Naive thymus-derived CD8-positive, alpha-beta T cell (primary cell): ENCODE results near the gene PDZD2. TPM values are rescaled to one million over a fixed set of nuclear protein-coding genes. Genes with fewer than 3 reads are reported as not detected.

Experiments
- ATAC-seq, 2 donors: fragments of 150-1000 bp; cut with Tn5 transposase in 1 of 2; sonication (Bioruptor Pico), chemical (Tn5 transposase) in 1 of 2; 1 replicate in 1 of 2; 2 replicates in 1 of 2; pipeline ENCODE4 v1.10.0; 2021; ENCODE audit warnings: mild to moderate bottlenecking in 2 of 2, moderate library complexity in 2 of 2
- POLR2A ChIA-PET: fragments of 350-600 bp; sonication (Branson Sonifier 250); formaldehyde crosslinking; loops from one replicate; lab custom pipeline; 2021; ENCODE audit warnings: antibody characterized with exemption; lab: Charles Lee
- DNase-seq, 10 donors: peaks; one replicate each; pipeline versions ENCODE4 v3.0.0 to v3.0.0-alpha.2; 2020 to 2022
- H3K27ac Mint-ChIP-seq, 10 donors: one replicate each; pipeline ENCODE4 v1.8.0; 2020 to 2022; ENCODE audit warnings: mild to moderate bottlenecking in 10 of 10, mixed read lengths in 10 of 10, moderate library complexity in 4 of 10, inconsistent platforms in 1 of 10
- H3K27me3 Mint-ChIP-seq, 5 donors: one replicate each; pipeline ENCODE4 v1.8.0; 2021 to 2022; ENCODE audit warnings: mixed read lengths in 5 of 5
- H3K36me3 Mint-ChIP-seq, 3 donors: one replicate each; pipeline ENCODE4 v1.8.0; 2020 to 2022; ENCODE audit warnings: mixed read lengths in 3 of 3, mild to moderate bottlenecking in 2 of 3, inconsistent platforms in 1 of 3
- H3K4me1 Mint-ChIP-seq, 4 donors: one replicate each; pipeline ENCODE4 v1.8.0; 2021 to 2022; ENCODE audit warnings: mixed read lengths in 4 of 4
- H3K4me3 Mint-ChIP-seq, 10 donors: one replicate each; pipeline ENCODE4 v1.8.0; 2020 to 2022; ENCODE audit warnings: mild to moderate bottlenecking in 10 of 10, mixed read lengths in 10 of 10, moderate library complexity in 6 of 10, inconsistent platforms in 1 of 10
- H3K9me3 Mint-ChIP-seq, 9 donors: one replicate each; pipeline ENCODE4 v1.8.0; 2020 to 2022; ENCODE audit warnings: mixed read lengths in 9 of 9, mild to moderate bottlenecking in 3 of 9, inconsistent platforms in 1 of 9, moderate library complexity in 1 of 9
- polyA plus RNA-seq, 3 donors: library from polyadenylated mRNA; unstranded; fragments of 300-500 nt; fragmentation: Illumina TruSeq; gene quantifications; one replicate each; pipeline ENCODE4 v1.2.3, GENCODE V29; 2021
- total RNA-seq, 8 experiments: library from RNA in 2 of 8; stranded (reverse) in 2 of 8; gene quantifications; one replicate each; pipeline ENCODE4 v1.2.3 and lab custom pipeline; 2021 to 2026

The PDZD2 gene
- total and polyA plus RNA-seq, 5 experiments from 2014 or later = 0.73 to 1.7 (median 1.3) TPM; not detected in 1

GRCh38 chr5:31832966-31833365, 194.0 kb downstream of the PDZD2 start:
- Mint-ChIP-seq H3K4me3 (no peak overlapping the region), H3K36me3 (peaks cover 0 to 9% (median 7%) of the 10 kb centered on the region in 3 donors), H3K27ac (no peak overlapping the region), H3K4me1 (peaks cover 0 to 1% (median 0%) of the 10 kb centered on the region in 4 donors), H3K27me3 (peaks cover 0 to 3% (median 0%) of the 10 kb centered on the region in 5 donors), H3K9me3 (peaks cover 0 to 17% (median 9%) of the 10 kb centered on the region in 9 donors)
- POLR2A ChIA-PET = interaction anchor here (0.6 kb wide), 1 partner anchor 201 kb away, joined by 6 read pairs; no protein-coding TSS in a partner anchor
- ATAC-seq (no peak), DNase-seq (no peak)

DNA sequence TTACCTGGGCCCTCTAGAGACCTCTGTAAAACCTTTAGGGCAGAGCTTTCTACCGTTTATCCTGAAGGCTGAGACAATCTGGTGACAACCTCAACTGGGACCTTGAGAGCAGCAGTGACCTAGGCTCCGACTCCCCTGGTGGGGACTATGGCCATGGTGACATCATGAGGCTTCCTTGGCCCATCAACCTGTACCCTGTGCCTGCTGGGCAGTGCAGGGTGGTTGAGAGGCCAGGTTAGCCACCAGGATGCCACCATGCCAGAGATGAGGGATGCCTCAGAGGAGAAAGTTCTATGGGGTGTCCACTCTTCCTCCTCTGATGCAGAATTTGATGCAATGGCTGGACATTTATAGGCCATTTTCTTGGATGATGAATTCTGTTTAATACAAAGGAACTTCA, 194.8 kb downstream of the PDZD2 start:
- H3K4me1 Mint-ChIP-seq = peaks cover 0 to 1% (median 0%) of the 10 kb centered on the region in 4 donors
- peaks cover 0 to 3% (median 0%) of the 10 kb centered on the region in 5 donors for H3K27me3 Mint-ChIP-seq
- no peak overlapping the region for H3K4me3 Mint-ChIP-seq
- peaks cover 0 to 6% (median 2%) of the 10 kb centered on the region in 3 donors for H3K36me3 Mint-ChIP-seq
- POLR2A ChIA-PET = interaction anchor here (0.6 kb wide), 1 partner anchor 201 kb away, joined by 6 read pairs; no protein-coding TSS in a partner anchor
- H3K27ac Mint-ChIP-seq = no peak overlapping the region
- ATAC-seq (no peak), DNase-seq (no peak)
- H3K9me3 Mint-ChIP-seq = peaks cover 0 to 9% (median 4%) of the 10 kb centered on the region in 9 donors

DNA sequence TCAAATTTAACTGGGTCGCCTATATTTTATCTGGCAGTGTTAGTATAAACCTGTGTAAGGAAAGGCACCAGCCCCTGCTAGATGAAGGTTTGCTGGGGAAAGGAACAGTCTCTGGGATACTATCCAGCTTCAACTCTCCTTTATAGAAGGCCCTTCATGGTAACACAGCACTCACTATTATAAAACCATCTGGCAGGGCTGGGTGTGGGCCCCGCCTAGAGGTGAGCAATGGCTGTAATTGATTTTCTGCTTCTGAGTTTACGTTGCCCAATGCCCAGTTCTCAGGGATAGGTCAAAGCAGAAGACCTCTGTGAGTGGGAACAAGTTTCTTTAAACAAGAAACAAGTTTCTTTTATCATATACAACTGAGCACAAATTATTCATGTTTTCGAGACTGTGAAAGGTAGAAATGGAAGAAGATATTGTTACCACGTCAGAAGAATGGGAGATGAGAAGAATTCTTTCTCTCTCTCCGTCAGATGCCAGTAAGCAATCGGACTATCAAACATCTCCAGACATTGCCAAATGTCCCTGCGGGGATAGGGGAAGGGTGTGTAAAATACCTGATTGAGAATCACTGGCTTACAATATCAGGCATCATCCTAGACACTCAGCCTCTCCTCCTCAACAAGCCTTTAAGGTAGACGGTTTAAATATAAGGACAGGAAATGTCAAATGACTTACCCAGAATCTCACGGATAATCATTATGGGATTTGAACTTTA, 205.9 kb downstream of the PDZD2 start:
- H3K9me3 Mint-ChIP-seq = no peaks in the 10 kb centered on the region
- no peaks in the 10 kb centered on the region for H3K36me3 Mint-ChIP-seq
- H3K4me3 Mint-ChIP-seq = no peak overlapping the region
- POLR2A ChIA-PET = no interaction called here
- H3K4me1 Mint-ChIP-seq = peaks cover 0 to 2% (median 1%) of the 10 kb centered on the region in 4 donors
- H3K27me3 Mint-ChIP-seq = no peaks in the 10 kb centered on the region
- no peak for DNase-seq
- no peak for ATAC-seq
- no peak overlapping the region for H3K27ac Mint-ChIP-seq

- no peaks in the 10 kb centered on the region for H3K27me3 Mint-ChIP-seq
- peaks cover 0 to 2% (median 1%) of the 10 kb centered on the region in 4 donors for H3K4me1 Mint-ChIP-seq
- H3K9me3 Mint-ChIP-seq = no peaks in the 10 kb centered on the region
- no peaks in the 10 kb centered on the region for H3K36me3 Mint-ChIP-seq
- POLR2A ChIA-PET = interaction anchor here (0.6 kb wide), 1 partner anchor 367 kb away, joined by 3 read pairs; no protein-coding TSS in a partner anchor
- DNase-seq (no peak), ATAC-seq (no peak)
- H3K4me3 Mint-ChIP-seq = no peak overlapping the region
- H3K27ac Mint-ChIP-seq = no peak overlapping the region
Observed at GRCh38 chr5:31845361-31845760, 206.4 kb downstream of the PDZD2 start.

GRCh38 chr5:31846934-31847333, 208.0 kb downstream of the PDZD2 start:
- DNase-seq (no peak), ATAC-seq (no peak)
- H3K27me3 Mint-ChIP-seq = no peaks in the 10 kb centered on the region
- POLR2A ChIA-PET = no interaction called here
- no peak overlapping the region for H3K27ac Mint-ChIP-seq
- no peak overlapping the region for H3K4me3 Mint-ChIP-seq
- H3K9me3 Mint-ChIP-seq = no peaks in the 10 kb centered on the region
- H3K36me3 Mint-ChIP-seq = no peaks in the 10 kb centered on the region
- H3K4me1 Mint-ChIP-seq = peaks cover 2 to 12% (median 6%) of the 10 kb centered on the region in 4 donors

GRCh38 chr5:31847354-31847753, 208.4 kb downstream of the PDZD2 start:
- H3K27me3 Mint-ChIP-seq = no peaks in the 10 kb centered on the region

DNA sequence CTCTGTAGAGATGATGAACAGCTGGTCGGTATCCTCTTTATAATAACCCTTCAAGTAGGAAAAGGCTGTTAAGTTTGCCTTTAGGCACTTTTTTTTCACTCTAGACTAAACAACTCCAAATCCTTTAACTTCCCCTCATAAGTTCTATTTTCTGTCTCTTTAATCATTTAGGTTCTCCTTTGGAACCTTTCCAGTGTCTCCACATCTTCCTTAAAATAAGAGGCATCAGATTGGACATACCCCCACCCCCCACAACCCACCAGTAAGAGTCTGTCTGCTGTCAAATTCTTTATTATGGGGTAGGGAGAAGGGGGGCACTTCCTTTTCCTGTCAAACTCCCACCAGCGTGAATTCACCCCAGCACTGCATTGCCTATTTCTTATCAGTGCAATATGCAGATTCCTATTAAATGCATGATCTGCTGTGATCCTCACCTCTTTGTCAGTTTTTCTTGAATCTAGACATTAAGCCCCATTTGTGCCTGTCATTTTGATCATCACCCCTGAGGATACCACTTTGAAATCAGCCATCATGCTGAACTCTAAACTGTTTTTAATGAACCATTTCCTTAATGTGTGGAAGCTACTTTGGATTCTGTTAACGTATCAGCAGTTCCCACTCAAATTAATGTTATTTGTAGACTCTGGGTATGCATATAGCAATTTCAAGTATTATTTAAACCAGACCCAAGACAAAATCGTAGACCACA, 212.2 kb downstream of the PDZD2 start:
- H3K9me3 Mint-ChIP-seq = peaks cover 0 to 2% (median 0%) of the 10 kb centered on the region in 9 donors
- no peak overlapping the region for H3K4me3 Mint-ChIP-seq
- H3K4me1 Mint-ChIP-seq = peaks cover 14 to 30% (median 25%) of the 10 kb centered on the region in 4 donors
- POLR2A ChIA-PET = interaction anchor here (5.5 kb wide), 1 partner anchor 15 kb away, joined by 53 read pairs; no protein-coding TSS in a partner anchor
- peak overlapping the region in 1 of 10 donors; percentile 28 for H3K27ac Mint-ChIP-seq
- no peaks in the 10 kb centered on the region for H3K36me3 Mint-ChIP-seq
- DNase-seq = no peak
- no peak for ATAC-seq
- H3K27me3 Mint-ChIP-seq = peaks cover 0 to 21% (median 7%) of the 10 kb centered on the region in 5 donors

More at GRCh38 chr5:31847354-31847753, 208.4 kb downstream of the PDZD2 start:
- DNase-seq (no peak), ATAC-seq (no peak)
- no peaks in the 10 kb centered on the region for H3K36me3 Mint-ChIP-seq
- H3K9me3 Mint-ChIP-seq = no peaks in the 10 kb centered on the region
- POLR2A ChIA-PET = no interaction called here
- H3K27ac Mint-ChIP-seq = no peak overlapping the region
- peaks cover 2 to 12% (median 6%) of the 10 kb centered on the region in 4 donors for H3K4me1 Mint-ChIP-seq
- no peak overlapping the region for H3K4me3 Mint-ChIP-seq

- peak overlapping the region; percentile 70 to 98 (median 87) for H3K4me3 Mint-ChIP-seq
- peaks cover 0 to 4% (median 0%) of the 10 kb centered on the region in 3 donors for H3K36me3 Mint-ChIP-seq
- peaks cover 14 to 30% (median 25%) of the 10 kb centered on the region in 4 donors for H3K4me1 Mint-ChIP-seq
- DNase-seq (no peak), ATAC-seq (no peak)
- POLR2A ChIA-PET = interaction anchor here (1.0 to 5.5 kb wide), 7 partner anchors 13 to 320 kb away, joined by 3 to 53 read pairs (median 3); no protein-coding TSS in a partner anchor
- H3K27ac Mint-ChIP-seq = peak overlapping the region in 6 of 10 donors; percentile 5 to 90 (median 74)
- peaks cover 0 to 34% (median 7%) of the 10 kb centered on the region in 5 donors for H3K27me3 Mint-ChIP-seq
- H3K9me3 Mint-ChIP-seq = peaks cover 0 to 10% (median 3%) of the 10 kb centered on the region in 9 donors
Observed at GRCh38 chr5:31853398-31854135, 214.6 kb downstream of the PDZD2 start.

- H3K4me1 Mint-ChIP-seq = peaks cover 14 to 30% (median 25%) of the 10 kb centered on the region in 4 donors
- H3K27ac Mint-ChIP-seq = peak overlapping the region; percentile 28 to 95 (median 78)
- peaks cover 0 to 19% (median 11%) of the 10 kb centered on the region in 9 donors for H3K9me3 Mint-ChIP-seq
- POLR2A ChIA-PET = interaction anchor here (1.0 to 5.5 kb wide), 10 partner anchors 12 to 320 kb away, joined by 3 to 53 read pairs (median 4); partner anchors contain the start of gene GOLPH3
- peaks cover 0 to 11% (median 7%) of the 10 kb centered on the region in 3 donors for H3K36me3 Mint-ChIP-seq
- ATAC-seq (peak; percentile 53 to 61), DNase-seq (peak in 4 of 10 donors; percentile 13 to 35 (median 26))
- H3K27me3 Mint-ChIP-seq = peaks cover 0 to 34% (median 7%) of the 10 kb centered on the region in 5 donors
- peak overlapping the region; percentile 80 to 98 (median 89) for H3K4me3 Mint-ChIP-seq
Observed at GRCh38 chr5:31854181-31855133, 215.5 kb downstream of the PDZD2 start.

DNA sequence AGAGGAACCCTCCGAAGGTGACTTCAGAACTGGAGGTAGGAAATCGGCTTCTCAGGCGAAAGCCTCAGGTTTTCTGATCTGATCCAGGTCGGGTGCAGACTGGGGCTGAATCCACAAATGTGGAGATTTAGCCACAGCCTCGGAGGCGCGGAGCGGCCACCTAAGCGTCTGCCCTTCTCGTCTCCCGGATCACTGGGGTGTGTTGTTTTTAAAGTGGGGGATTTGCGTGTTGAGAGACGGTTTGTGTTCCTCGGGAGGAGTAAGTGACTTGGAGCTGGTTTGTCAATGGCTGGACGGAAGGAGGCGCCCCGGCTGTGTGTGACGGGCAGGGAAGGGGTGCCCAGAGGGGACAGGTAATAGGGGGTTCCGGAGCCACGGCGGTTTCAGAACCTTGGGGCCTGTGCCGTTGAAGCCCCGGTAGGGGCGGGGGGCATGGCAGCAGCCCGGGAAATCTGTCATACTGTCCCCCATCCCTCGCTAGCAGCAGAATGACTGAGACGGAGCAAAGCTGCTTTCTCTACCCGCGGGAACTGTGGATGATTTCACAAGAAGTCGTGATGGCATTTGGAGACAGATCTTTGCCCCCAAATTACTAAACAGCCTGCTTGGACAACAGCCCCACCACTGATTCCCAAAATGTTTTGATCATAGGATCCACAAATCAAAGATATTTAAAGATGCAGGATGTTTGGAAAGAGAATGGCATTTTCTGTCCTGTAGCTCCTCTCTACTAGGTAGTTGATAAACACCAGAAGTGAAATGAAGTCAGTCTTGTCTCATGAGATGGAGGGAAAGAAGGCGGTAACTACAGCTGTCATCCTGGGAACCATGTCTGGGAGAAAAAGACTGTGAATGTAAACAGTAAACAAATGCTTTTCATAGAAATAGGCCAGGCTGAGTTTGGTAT, 216.5 kb downstream of the PDZD2 start:
- ATAC-seq = peak; percentile 67 to 85
- H3K27me3 Mint-ChIP-seq = peaks cover 0 to 34% (median 7%) of the 10 kb centered on the region in 5 donors
- DNase-seq = peak in 9 of 10 donors; percentile 19 to 75 (median 27)
- POLR2A ChIA-PET = interaction anchor here (1.0 to 5.5 kb wide), 7 partner anchors 11 to 319 kb away, joined by 3 to 53 read pairs (median 5); partner anchors contain the start of gene GOLPH3
- peaks cover 0 to 28% (median 18%) of the 10 kb centered on the region in 9 donors for H3K9me3 Mint-ChIP-seq
- H3K4me1 Mint-ChIP-seq = peaks cover 15 to 33% (median 26%) of the 10 kb centered on the region in 4 donors
- H3K27ac Mint-ChIP-seq = peak overlapping the region; percentile 56 to 95 (median 80)
- peak overlapping the region; percentile 80 to 98 (median 89) for H3K4me3 Mint-ChIP-seq
- H3K36me3 Mint-ChIP-seq = peaks cover 0 to 21% (median 13%) of the 10 kb centered on the region in 3 donors
